Effector memory CD8-positive, alpha-beta T cell (primary cell): Measurements from ENCODE around the gene HPS4.

Source experiments
- ATAC-seq: fragments of 150-1000 bp; cut with Tn5 transposase; replicated peaks from 2 replicates; pipeline ENCODE4 v1.10.0; 2021; ENCODE audit warnings: mild to moderate bottlenecking, moderate library complexity
- DNase-seq, 3 experiments: peaks; one replicate each; pipeline ENCODE4 v3.0.0; 2021
- H3K27ac Mint-ChIP-seq, 2 donors: one replicate each; pipeline ENCODE4 v1.8.0; 2022; ENCODE audit warnings: mild to moderate bottlenecking in 2 of 2, mixed read lengths in 2 of 2, moderate library complexity in 2 of 2
- H3K27me3 Mint-ChIP-seq, 2 donors: one replicate each; pipeline ENCODE4 v1.8.0; 2022; ENCODE audit warnings: mixed read lengths in 2 of 2
- H3K36me3 Mint-ChIP-seq: one replicate; pipeline ENCODE4 v1.8.0; 2022; ENCODE audit warnings: mild to moderate bottlenecking, moderate library complexity, mixed read lengths; ENCODE audit not compliant: insufficient read depth
- H3K4me1 Mint-ChIP-seq, 2 donors: one replicate each; pipeline ENCODE4 v1.8.0; 2022; ENCODE audit warnings: low read depth in 2 of 2, mixed read lengths in 2 of 2
- H3K4me3 Mint-ChIP-seq, 2 donors: one replicate each; pipeline ENCODE4 v1.8.0; 2022; ENCODE audit warnings: mild to moderate bottlenecking in 2 of 2, mixed read lengths in 2 of 2, moderate library complexity in 2 of 2
- H3K9me3 Mint-ChIP-seq, 2 donors: one replicate each; pipeline ENCODE4 v1.8.0; 2022; ENCODE audit warnings: mixed read lengths in 2 of 2

Gene HPS4

GRCh38 chr22:26453216-26453615 lies 30.4 kb downstream of the HPS4 start:
- no peak for ATAC-seq
- DNase-seq = no peak
- H3K27me3 Mint-ChIP-seq = no peaks in the 10 kb centered on the region
- H3K9me3 Mint-ChIP-seq = no peaks in the 10 kb centered on the region
- H3K27ac Mint-ChIP-seq = no peak overlapping the region
- H3K4me3 Mint-ChIP-seq = no peak overlapping the region
- no peaks in the 10 kb centered on the region for H3K4me1 Mint-ChIP-seq
- peaks cover 13% of the 10 kb centered on the region for H3K36me3 Mint-ChIP-seq

DNA sequence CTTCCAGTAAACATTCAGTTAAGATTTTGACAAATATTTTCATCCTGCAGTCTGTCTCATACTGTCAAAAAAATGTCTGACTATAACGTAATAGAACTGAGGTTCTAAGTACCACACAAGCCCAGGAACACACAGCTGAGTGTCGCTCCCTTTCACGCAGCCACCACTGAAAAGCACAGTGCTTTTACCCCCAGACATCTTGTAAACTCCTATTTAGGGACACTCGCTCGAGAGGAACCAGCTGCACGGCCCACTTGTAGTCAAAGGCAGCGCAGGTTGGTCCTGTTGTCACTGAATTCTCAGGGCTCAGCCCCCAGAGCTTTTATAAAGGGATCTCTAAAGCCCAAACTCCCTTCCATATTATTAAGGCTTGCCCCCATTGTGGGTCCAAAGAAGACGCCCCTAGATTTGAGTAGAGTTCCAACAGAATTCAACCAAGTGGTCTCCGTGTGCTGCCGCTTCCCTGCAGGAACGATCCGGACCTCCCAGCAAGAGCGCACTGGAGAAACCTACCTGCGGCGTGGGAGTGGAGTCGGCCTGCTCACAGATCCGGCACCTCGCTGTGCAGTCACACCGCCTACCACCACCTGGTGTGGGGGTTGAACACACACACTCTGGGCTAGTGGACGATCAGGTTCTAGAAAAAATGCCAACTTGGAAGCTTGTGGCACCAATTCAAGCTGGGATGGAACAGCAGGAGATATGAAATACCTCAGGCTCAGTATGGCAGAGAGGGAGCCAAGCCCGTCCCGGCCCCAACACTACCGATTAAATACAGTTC lies 31.2 kb downstream of the HPS4 start:
- Mint-ChIP-seq H3K27me3 (no peaks in the 10 kb centered on the region), H3K9me3 (no peaks in the 10 kb centered on the region), H3K27ac (no peak overlapping the region), H3K36me3 (peaks cover 12% of the 10 kb centered on the region), H3K4me3 (no peak overlapping the region), H3K4me1 (no peaks in the 10 kb centered on the region)
- no peak for DNase-seq
- ATAC-seq = no peak

DNA sequence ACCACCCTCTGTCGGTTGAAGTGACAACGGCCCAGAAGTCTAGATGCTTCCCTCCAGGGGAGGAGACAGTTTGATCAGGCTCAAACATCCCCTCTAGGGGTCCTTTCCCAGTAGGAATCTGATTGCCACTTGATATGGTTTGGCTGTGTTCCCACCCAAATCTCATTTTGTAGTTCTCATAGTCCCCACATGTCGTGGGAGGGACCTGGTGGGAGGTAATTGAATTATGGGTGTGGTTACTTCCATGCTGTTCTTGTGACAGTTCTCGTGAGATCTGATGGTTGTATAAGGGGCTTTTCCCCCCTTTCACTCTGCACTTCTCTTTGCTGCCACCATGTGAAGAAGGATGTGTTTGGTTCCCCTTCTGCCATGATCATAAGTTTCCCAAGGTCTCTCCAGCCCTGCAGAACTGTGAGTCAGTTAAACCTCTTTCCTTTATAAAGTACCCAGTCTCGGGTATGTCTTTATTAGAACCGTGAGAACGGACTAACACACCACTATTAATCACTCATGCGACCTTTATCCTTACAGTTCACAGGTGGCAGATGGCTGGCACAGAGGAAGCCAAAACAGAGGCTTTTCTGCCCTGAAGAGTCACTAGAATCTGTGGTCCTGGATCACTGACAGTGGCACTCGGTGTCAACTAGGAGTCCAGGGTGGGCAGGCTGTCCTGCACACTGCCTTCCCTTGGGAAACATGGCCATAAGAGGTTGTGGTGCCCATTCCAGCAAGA lies 33.0 kb downstream of the HPS4 start:
- peak overlapping the region; percentile 31 to 38 for H3K27ac Mint-ChIP-seq
- H3K4me1 Mint-ChIP-seq = no peaks in the 10 kb centered on the region
- no peak for DNase-seq
- ATAC-seq = no peak
- peaks cover 12% of the 10 kb centered on the region for H3K36me3 Mint-ChIP-seq
- H3K9me3 Mint-ChIP-seq = no peaks in the 10 kb centered on the region
- H3K4me3 Mint-ChIP-seq = no peak overlapping the region
- no peaks in the 10 kb centered on the region for H3K27me3 Mint-ChIP-seq

- H3K36me3 Mint-ChIP-seq = peaks cover 12% of the 10 kb centered on the region
These were observed 34.6 kb downstream of the HPS4 start for GRCh38 chr22:26448941-26449340.

GRCh38 chr22:26448334-26448733 lies 35.2 kb downstream of the HPS4 start:
- DNase-seq = no peak
- H3K4me1 Mint-ChIP-seq = peaks cover 0 to 1% of the 10 kb centered on the region in 2 donors
- H3K36me3 Mint-ChIP-seq = peaks cover 16% of the 10 kb centered on the region
- no peak overlapping the region for H3K4me3 Mint-ChIP-seq
- no peaks in the 10 kb centered on the region for H3K9me3 Mint-ChIP-seq
- H3K27me3 Mint-ChIP-seq = no peaks in the 10 kb centered on the region
- H3K27ac Mint-ChIP-seq = peak overlapping the region; percentile 56 to 66
- no peak for ATAC-seq

More at GRCh38 chr22:26448941-26449340, 34.6 kb downstream of the HPS4 start:
- Mint-ChIP-seq H3K27ac (peak overlapping the region; percentile 56 to 66), H3K4me1 (peaks cover 0 to 1% of the 10 kb centered on the region in 2 donors), H3K4me3 (no peak overlapping the region), H3K27me3 (no peaks in the 10 kb centered on the region), H3K9me3 (no peaks in the 10 kb centered on the region)
- DNase-seq (no peak), ATAC-seq (no peak)

- Mint-ChIP-seq H3K36me3 (peaks cover 16% of the 10 kb centered on the region), H3K27me3 (no peaks in the 10 kb centered on the region), H3K9me3 (no peaks in the 10 kb centered on the region), H3K27ac (peak overlapping the region; percentile 4 to 66), H3K4me1 (peaks cover 0 to 1% of the 10 kb centered on the region in 2 donors), H3K4me3 (no peak overlapping the region)
- ATAC-seq (no peak), DNase-seq (no peak)
These were observed 35.8 kb downstream of the HPS4 start for GRCh38 chr22:26447584-26448329.

- no peak for DNase-seq
- Mint-ChIP-seq H3K27ac (peak overlapping the region in 1 of 2 donors; percentile 4), H3K9me3 (no peaks in the 10 kb centered on the region)
These were observed 36.6 kb downstream of the HPS4 start for GRCh38 chr22:26446808-26447515.

GRCh38 chr22:26445577-26446275 lies 37.9 kb downstream of the HPS4 start:
- peaks cover 0 to 1% of the 10 kb centered on the region in 2 donors for H3K4me1 Mint-ChIP-seq
- ATAC-seq (no peak), DNase-seq (no peak)
- no peak overlapping the region for H3K27ac Mint-ChIP-seq
- no peaks in the 10 kb centered on the region for H3K27me3 Mint-ChIP-seq
- H3K9me3 Mint-ChIP-seq = no peaks in the 10 kb centered on the region
- H3K36me3 Mint-ChIP-seq = peaks cover 12% of the 10 kb centered on the region
- no peak overlapping the region for H3K4me3 Mint-ChIP-seq

More at GRCh38 chr22:26446808-26447515, 36.6 kb downstream of the HPS4 start:
- Mint-ChIP-seq H3K4me1 (peaks cover 0 to 1% of the 10 kb centered on the region in 2 donors), H3K4me3 (no peak overlapping the region), H3K27me3 (no peaks in the 10 kb centered on the region), H3K36me3 (peaks cover 16% of the 10 kb centered on the region)
- ATAC-seq = no peak

DNA sequence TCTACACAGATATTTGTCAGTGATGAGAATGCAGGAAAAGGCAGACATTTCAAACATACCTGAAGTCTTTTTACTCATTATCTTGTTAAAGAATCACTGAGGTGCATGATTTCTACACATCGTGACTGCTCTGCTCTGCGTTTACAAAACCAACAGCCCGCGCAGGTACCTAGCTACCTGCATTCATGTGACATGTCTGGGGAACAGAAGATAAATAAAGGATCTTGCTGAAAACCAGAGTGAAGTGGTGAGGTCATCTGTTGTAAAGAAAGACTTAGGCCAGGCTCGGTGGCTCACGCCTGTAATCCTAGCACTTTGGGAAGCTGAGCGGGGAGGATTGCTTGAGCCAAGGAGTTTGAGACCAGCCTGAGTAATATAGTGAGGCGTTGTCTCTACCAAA lies 38.8 kb downstream of the HPS4 start:
- no peak overlapping the region for H3K4me3 Mint-ChIP-seq
- no peak overlapping the region for H3K27ac Mint-ChIP-seq
- DNase-seq (no peak), ATAC-seq (no peak)
- H3K27me3 Mint-ChIP-seq = no peaks in the 10 kb centered on the region
- H3K9me3 Mint-ChIP-seq = no peaks in the 10 kb centered on the region
- H3K36me3 Mint-ChIP-seq = peaks cover 12% of the 10 kb centered on the region
- H3K4me1 Mint-ChIP-seq = peaks cover 0 to 1% of the 10 kb centered on the region in 2 donors

- no peak overlapping the region for H3K4me3 Mint-ChIP-seq
- H3K27ac Mint-ChIP-seq = no peak overlapping the region
- no peaks in the 10 kb centered on the region for H3K27me3 Mint-ChIP-seq
- ATAC-seq (no peak), DNase-seq (no peak)
- no peaks in the 10 kb centered on the region for H3K9me3 Mint-ChIP-seq
- H3K4me1 Mint-ChIP-seq = peaks cover 0 to 1% of the 10 kb centered on the region in 2 donors
- H3K36me3 Mint-ChIP-seq = peaks cover 10% of the 10 kb centered on the region
These were observed 39.5 kb downstream of the HPS4 start for GRCh38 chr22:26443901-26444690.

DNA sequence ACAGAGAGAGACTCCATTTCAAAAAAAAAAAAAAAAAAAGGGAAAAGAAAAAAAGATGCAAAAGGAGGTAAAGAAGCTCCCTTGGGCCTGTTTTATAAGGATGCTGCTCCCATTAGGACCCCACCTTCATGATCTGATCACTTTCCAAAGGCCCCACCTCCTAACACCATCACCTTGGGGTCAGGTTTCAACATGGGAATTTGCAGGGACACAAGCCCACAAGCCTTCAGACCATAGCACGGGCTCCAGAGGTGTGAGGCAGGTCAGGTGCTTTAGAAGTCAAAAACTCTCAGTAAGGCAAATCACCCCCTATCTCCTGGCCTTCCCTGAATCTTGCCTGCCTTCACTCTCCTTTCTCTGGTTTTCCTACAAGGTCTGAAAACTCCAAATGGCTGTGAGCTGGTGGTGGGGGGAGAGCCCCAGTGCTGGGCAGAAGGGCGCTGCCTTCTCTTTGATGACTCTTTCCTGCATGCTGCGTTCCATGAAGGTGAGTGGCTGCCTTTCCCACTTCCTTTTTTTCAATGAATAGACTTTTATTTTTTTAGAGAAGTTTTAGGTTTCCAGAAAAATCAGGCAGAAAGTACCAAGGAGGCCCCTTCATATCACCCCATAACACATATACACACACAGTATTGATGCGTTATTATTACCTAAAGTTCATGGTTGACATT lies 41.4 kb downstream of the HPS4 start:
- Mint-ChIP-seq H3K4me3 (no peak overlapping the region), H3K27ac (peak overlapping the region in 1 of 2 donors; percentile 42), H3K27me3 (no peaks in the 10 kb centered on the region), H3K36me3 (peaks cover 4% of the 10 kb centered on the region), H3K9me3 (no peaks in the 10 kb centered on the region), H3K4me1 (peaks cover 0 to 3% of the 10 kb centered on the region in 2 donors)
- ATAC-seq (no peak), DNase-seq (no peak)
